ENCODE results near the gene POU6F1.
"Not testable (repeated sequence)": the region's sequence is repeated elsewhere in the genome, so short reads cannot be mapped to it uniquely, and the experiment has no call there.

Gene POU6F1

GRCh38 chr12:51227112-51227511, 9.2 kb upstream of the POU6F1 start:
- DNase-seq, result not testable (repeated sequence)

- no peak for DNase-seq
These were observed 7.9 kb upstream of the POU6F1 start for GRCh38 chr12:51225771-51226170.

- no peak for DNase-seq
These were observed 7.4 kb upstream of the POU6F1 start for GRCh38 chr12:51225234-51225633.

- no peak for DNase-seq
These were observed 6.8 kb upstream of the POU6F1 start for GRCh38 chr12:51224625-51225024.

GRCh38 chr12:51222461-51222860, 4.6 kb upstream of the POU6F1 start:
- no peak for DNase-seq

GRCh38 chr12:51219857-51220256, 2.0 kb upstream of the POU6F1 start:
- not testable (repeated sequence) for DNase-seq

GRCh38 chr12:51219322-51219721, 1.5 kb upstream of the POU6F1 start:
- no peak for DNase-seq

GRCh38 chr12:51218607-51219161, 822 bp upstream of the POU6F1 start:
- DNase-seq, result no peak

GRCh38 chr12:51217133-51217967, 512 bp downstream of the POU6F1 start:
- peak; percentile 39 to 45 for DNase-seq

- no peak for DNase-seq
These were observed 1.2 kb downstream of the POU6F1 start for GRCh38 chr12:51216642-51217041.

- DNase-seq, result no peak
These were observed 3.0 kb downstream of the POU6F1 start for GRCh38 chr12:51214895-51215294.

- no peak for DNase-seq
These were observed 7.0 kb downstream of the POU6F1 start for GRCh38 chr12:51210690-51211395.

- no peak for DNase-seq
These were observed 8.6 kb downstream of the POU6F1 start for GRCh38 chr12:51209259-51209658.

- DNase-seq, result no peak
These were observed 9.7 kb downstream of the POU6F1 start for GRCh38 chr12:51208016-51208660.

- DNase-seq, result no peak
These were observed 12.5 kb downstream of the POU6F1 start for GRCh38 chr12:51205350-51205749.

GRCh38 chr12:51202718-51203117, 15.1 kb downstream of the POU6F1 start:
- DNase-seq, result no peak

- DNase-seq, result no peak
These were observed 17.1 kb downstream of the POU6F1 start for GRCh38 chr12:51200806-51201205.

- DNase-seq, result no peak
These were observed 17.7 kb downstream of the POU6F1 start for GRCh38 chr12:51200156-51200555.

- no peak for DNase-seq
These were observed 18.4 kb downstream of the POU6F1 start for GRCh38 chr12:51199366-51199945.

- DNase-seq, result no peak
These were observed 19.1 kb downstream of the POU6F1 start for GRCh38 chr12:51198568-51199365.

- DNase-seq, result no peak
These were observed 19.9 kb downstream of the POU6F1 start for GRCh38 chr12:51197736-51198567.
